GM12873 (cell line): ENCODE results near the gene MASP1.

ENCODE experiments used
- TF ChIP-seq, protein P1 (sequence below): IDR thresholded peaks from 2 replicates; pipeline ENCODE4 v1.5.1; 2012; ENCODE audit warnings: low read depth, mild to moderate bottlenecking, moderate library complexity, low read length, control low read depth; ENCODE audit not compliant: insufficient read depth; ENCODE audit errors: missing control alignments

Gene MASP1

DNA sequence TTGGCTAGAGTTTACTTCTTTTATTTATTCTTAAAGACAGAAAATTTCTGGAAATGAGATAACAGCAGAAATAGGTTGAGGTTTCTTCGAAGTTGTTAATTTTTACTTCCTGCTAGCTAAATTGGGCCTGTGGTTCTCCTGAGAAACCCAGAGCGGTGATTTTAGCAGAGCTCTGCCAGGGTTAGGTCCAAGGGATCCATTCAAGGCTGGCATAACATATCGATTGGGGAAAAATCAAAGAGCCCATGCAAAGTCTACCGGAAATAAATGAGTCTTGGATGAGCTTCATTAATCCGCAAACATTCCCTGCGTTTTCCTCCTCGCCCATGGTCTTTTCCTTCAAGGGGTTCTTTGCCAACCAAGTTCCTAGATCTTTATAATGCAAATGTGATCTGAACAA lies 30.8 kb upstream of the MASP1 start:
- TF ChIP-seq, protein P1, sequence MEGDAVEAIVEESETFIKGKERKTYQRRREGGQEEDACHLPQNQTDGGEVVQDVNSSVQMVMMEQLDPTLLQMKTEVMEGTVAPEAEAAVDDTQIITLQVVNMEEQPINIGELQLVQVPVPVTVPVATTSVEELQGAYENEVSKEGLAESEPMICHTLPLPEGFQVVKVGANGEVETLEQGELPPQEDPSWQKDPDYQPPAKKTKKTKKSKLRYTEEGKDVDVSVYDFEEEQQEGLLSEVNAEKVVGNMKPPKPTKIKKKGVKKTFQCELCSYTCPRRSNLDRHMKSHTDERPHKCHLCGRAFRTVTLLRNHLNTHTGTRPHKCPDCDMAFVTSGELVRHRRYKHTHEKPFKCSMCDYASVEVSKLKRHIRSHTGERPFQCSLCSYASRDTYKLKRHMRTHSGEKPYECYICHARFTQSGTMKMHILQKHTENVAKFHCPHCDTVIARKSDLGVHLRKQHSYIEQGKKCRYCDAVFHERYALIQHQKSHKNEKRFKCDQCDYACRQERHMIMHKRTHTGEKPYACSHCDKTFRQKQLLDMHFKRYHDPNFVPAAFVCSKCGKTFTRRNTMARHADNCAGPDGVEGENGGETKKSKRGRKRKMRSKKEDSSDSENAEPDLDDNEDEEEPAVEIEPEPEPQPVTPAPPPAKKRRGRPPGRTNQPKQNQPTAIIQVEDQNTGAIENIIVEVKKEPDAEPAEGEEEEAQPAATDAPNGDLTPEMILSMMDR: no peak

- TF ChIP-seq, protein P1: no peak
These were observed 30.2 kb upstream of the MASP1 start for GRCh38 chr3:187321766-187322165.

DNA sequence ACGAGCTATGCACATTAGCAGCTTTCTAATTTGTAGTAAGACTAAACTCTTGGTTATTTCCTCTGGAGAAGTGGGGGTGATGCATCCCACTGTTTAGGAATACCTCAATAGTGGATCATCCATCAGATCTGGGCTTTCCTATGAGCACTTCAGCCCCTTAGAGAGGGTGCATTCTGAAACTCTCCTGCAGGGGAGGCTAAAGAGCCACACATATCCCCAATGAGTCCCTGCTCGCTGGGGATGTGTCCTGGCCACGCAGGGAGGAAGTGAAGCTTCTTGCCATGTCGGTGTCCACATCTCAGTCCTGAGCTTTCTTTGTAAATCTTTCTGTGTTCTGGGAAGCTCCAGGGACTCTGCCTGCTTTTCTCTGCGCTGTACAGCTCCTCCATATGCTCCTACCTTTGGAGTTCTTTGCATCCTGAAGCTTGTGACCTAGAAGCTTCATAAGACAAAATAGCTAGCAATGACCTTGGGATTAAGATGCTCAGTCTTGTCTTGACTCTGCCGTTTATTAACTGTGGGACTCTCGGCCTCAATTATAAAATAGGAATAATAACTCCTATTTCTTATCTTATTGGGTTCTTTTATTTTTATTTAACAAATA lies 28.3 kb upstream of the MASP1 start:
- TF ChIP-seq, protein P1: peak; percentile 99

DNA sequence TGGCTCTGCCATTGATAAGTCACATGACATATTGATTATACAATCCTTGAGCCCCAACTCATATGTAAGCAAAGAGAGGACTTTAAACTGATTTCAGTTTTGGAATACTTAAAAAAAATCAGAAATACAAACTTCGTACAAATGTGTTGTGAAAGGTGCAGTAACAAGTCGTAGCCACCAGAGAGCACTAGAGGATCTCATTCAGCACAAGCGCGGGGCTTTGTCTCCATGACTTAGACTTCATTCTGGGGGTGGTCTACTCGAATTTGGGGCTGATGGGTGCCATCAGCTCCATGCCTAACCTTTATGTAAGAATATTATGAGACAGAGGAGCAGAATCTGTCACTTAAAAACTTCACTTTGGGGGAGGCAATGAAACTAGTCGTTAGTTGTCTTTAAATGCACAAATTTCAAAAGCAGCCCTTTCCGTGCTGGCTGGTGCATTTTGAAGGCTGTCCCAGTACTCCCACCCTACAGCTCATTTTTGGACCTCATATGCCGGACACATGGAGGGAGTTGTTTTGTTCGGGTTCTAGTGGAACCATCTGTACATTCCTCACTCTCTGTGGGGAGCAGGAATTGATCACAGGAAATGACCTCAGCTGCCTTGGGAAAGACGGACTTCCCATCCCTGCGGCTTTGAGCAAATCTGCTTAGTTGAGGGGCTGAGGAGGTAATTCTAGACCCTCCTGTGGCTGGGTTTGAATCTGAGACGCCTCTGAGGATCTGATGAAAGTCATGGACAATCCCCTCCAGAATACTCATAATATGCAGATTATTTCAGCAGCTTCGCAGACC lies 27.5 kb upstream of the MASP1 start:
- TF ChIP-seq, protein P1: peak; percentile 84

GRCh38 chr3:187315872-187316271 lies 24.3 kb upstream of the MASP1 start:
- TF ChIP-seq, protein P1: no peak

DNA sequence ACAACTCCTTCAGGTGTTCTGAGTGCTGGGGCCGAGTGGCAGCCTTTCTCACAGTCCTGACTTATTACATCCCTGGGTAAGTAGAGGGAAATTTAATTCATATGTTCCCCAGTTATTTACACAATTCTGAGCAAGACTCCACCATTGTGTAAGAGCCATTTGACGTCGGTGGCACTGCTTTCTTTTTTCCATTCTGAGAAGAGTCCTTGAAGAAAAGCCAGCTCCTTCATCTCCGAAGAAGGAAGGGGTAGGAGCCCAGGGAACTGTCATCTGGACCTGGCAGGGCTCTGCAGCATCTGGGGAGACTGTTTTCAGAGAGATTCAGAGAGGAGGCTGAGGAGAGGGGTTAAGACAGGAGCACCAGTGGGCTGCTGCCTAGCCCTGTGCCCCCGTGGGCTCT lies 22.6 kb upstream of the MASP1 start:
- TF ChIP-seq, protein P1: no peak

GRCh38 chr3:187310954-187311470 lies 19.5 kb upstream of the MASP1 start:
- TF ChIP-seq, protein P1: no peak
